ENCODE results near the gene PTPRT. TPM values are rescaled to one million over a fixed set of nuclear protein-coding genes. Genes with fewer than 3 reads are reported as not detected.

PTPRT gene
- total and polyA plus RNA-seq, 9 donors, result under 0.01 to 3.2 (median 0.22) TPM; not detected in 1

GRCh38 chr20:42360621-42361020 lies 829.1 kb downstream of the PTPRT start:
- 95 to 100% (median 96%) methylated on average over 1 of the region's 1 CpG for WGBS, 3 donors
- Histone ChIP-seq H3K36me3 (no peaks in the 10 kb centered on the region), H3K27ac (no peak overlapping the region), H3K27me3 (no peaks in the 10 kb centered on the region), H3K4me3 (no peak overlapping the region), H3K9me3 (no peaks in the 10 kb centered on the region), H3K4me1 (ENCODE audit: insufficient read depth) (no peaks in the 10 kb centered on the region)
- DNase-seq, result no peak
- TF ChIP-seq, protein P1, sequence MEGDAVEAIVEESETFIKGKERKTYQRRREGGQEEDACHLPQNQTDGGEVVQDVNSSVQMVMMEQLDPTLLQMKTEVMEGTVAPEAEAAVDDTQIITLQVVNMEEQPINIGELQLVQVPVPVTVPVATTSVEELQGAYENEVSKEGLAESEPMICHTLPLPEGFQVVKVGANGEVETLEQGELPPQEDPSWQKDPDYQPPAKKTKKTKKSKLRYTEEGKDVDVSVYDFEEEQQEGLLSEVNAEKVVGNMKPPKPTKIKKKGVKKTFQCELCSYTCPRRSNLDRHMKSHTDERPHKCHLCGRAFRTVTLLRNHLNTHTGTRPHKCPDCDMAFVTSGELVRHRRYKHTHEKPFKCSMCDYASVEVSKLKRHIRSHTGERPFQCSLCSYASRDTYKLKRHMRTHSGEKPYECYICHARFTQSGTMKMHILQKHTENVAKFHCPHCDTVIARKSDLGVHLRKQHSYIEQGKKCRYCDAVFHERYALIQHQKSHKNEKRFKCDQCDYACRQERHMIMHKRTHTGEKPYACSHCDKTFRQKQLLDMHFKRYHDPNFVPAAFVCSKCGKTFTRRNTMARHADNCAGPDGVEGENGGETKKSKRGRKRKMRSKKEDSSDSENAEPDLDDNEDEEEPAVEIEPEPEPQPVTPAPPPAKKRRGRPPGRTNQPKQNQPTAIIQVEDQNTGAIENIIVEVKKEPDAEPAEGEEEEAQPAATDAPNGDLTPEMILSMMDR (IDR thresholded peaks at IDR 0.05), result no peak
- intact Hi-C loops (cut with DNase I), result no loop called here

GRCh38 chr20:42359617-42360016 lies 830.1 kb downstream of the PTPRT start:
- no peak overlapping the region for H3K27ac ChIP-seq
- H3K36me3 ChIP-seq, result no peaks in the 10 kb centered on the region
- H3K9me3 ChIP-seq, result no peaks in the 10 kb centered on the region
- no peak overlapping the region for H3K4me3 ChIP-seq
- H3K27me3 ChIP-seq, result no peaks in the 10 kb centered on the region
- intact Hi-C loops (cut with DNase I), result no loop called here
- TF ChIP-seq, protein P1 (IDR thresholded peaks at IDR 0.05), result no peak
- no peak for TF ChIP-seq EP300 (IDR thresholded peaks at IDR 0.05)
- no peak for TF ChIP-seq POLR2A (IDR thresholded peaks at IDR 0.05)
- WGBS, 3 donors, result 87 to 90% (median 89%) methylated on average over 10 of the region's 10 CpGs
- no peaks in the 10 kb centered on the region for H3K4me1 ChIP-seq (ENCODE audit: insufficient read depth)
- DNase-seq, result no peak

- intact Hi-C loops (cut with DNase I), result no loop called here
- no peak overlapping the region for H3K27ac ChIP-seq
Observed at GRCh38 chr20:42352096-42352495, 837.6 kb downstream of the PTPRT start.

DNA sequence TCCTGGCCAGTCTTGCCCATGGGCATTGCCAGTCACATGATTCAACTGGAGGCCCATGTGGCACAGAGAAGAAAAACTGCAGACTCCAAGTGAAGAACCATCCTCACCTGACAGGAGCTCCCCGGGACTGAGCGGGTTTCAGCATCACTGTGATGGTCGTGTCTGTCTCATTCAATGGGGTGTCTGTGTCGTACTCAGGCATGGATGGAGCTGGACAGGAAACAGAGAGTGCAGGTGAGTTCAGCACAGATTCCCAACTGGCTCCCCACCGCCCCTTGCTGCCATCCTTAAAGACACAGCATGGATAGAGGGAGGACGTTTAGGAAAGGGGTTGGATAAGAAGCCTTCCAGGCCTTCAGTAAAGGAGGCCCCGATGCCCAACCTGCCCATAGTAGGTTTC lies 839.2 kb downstream of the PTPRT start:
- Histone ChIP-seq H3K9me3 (no peaks in the 10 kb centered on the region), H3K4me3 (no peak overlapping the region), H3K36me3 (no peaks in the 10 kb centered on the region), H3K27me3 (no peaks in the 10 kb centered on the region), H3K4me1 (ENCODE audit: insufficient read depth) (no peaks in the 10 kb centered on the region), H3K27ac (no peak overlapping the region)
- 66 to 80% (median 67%) methylated on average over 7 of the region's 7 CpGs for WGBS, 3 donors
- TF ChIP-seq EP300 (IDR thresholded peaks at IDR 0.05) (no peak), POLR2A (IDR thresholded peaks at IDR 0.05) (no peak)
- no peak for DNase-seq
- intact Hi-C loops (cut with DNase I), result no loop called here

More at GRCh38 chr20:42352096-42352495, 837.6 kb downstream of the PTPRT start:
- TF ChIP-seq, protein P1 (IDR thresholded peaks at IDR 0.05), result no peak
- TF ChIP-seq EP300 (IDR thresholded peaks at IDR 0.05) (no peak), POLR2A (IDR thresholded peaks at IDR 0.05) (no peak)
- Histone ChIP-seq H3K4me1 (ENCODE audit: insufficient read depth) (no peaks in the 10 kb centered on the region), H3K27me3 (no peaks in the 10 kb centered on the region), H3K4me3 (no peak overlapping the region), H3K9me3 (no peaks in the 10 kb centered on the region), H3K36me3 (no peaks in the 10 kb centered on the region)
- no peak for DNase-seq
- WGBS, 3 donors, result 52 to 81% (median 65%) methylated on average over 6 of the region's 6 CpGs

DNA sequence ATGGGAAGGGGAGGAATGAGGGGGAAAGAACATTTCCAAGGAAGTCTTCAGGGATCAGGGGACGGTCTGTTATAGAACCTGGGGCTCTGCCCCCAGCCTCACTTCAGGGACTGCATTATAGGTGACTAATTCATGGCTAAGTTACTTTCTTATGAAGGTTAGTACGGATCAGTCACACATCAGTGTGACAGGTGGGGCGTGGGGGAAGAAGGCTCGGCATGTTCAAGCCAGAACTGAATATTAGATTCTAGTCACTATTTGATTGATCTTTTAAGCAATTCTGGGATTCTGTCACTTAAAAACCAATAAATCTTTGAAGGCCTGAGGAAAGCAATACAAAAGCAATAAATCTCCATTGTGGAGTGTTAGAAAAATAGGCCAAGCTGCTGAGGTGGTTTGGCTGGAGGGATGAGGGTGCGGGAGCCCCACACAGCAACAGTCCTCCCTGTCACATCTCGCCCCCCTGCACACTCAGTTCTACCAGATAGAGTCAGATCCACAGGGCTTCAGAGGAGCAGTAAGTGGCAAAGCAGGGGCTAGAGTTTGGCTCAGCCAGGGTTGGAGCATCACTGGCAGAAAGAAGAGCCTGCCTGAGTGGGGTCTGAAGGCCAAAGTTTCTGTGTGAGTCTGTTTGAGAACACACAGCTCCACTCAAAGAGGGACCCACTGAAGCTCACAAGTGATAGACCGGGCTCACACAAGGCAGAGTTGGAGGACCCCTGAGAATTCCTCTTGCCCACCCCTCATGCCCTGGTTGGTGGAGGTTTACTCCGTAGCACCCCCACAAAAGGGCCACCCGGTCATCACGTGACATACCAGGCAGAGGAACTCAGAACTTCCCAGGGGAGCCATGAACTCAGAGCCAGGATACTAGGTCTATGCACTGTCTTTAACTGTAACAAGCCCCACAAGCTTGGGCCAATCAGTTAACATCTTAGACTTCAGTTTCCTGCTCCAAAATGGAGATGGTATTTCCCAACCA lies 843.2 kb downstream of the PTPRT start:
- no peak overlapping the region for H3K27ac ChIP-seq
- WGBS, 3 donors, result 89 to 91% (median 90%) methylated on average over 10 of the region's 10 CpGs
- intact Hi-C loops (cut with DNase I), result no loop called here
- no peak for TF ChIP-seq POLR2A (IDR thresholded peaks at IDR 0.05)
- no peak for TF ChIP-seq EP300 (IDR thresholded peaks at IDR 0.05)
- TF ChIP-seq, protein P1 (IDR thresholded peaks at IDR 0.05), result no peak
- H3K9me3 ChIP-seq, result no peaks in the 10 kb centered on the region
- H3K4me3 ChIP-seq, result no peak overlapping the region
- H3K36me3 ChIP-seq, result no peaks in the 10 kb centered on the region
- no peaks in the 10 kb centered on the region for H3K4me1 ChIP-seq (ENCODE audit: insufficient read depth)
- DNase-seq, result no peak
- no peaks in the 10 kb centered on the region for H3K27me3 ChIP-seq

All from ovary (tissue), 9 donors.